Activated CD4-positive, CD25-positive, alpha-beta regulatory T cell treated with anti-CD3 and anti-CD28 coated beads, Interleukin-2, amount 50 U/mL, for 16 hours (primary cell): ENCODE data around the gene NUP98.
"Not testable (repeated sequence)": the region's sequence is repeated elsewhere in the genome, so short reads cannot be mapped to it uniquely, and the experiment has no call there.

ENCODE experiments used
- DNase-seq: peaks from one replicate; pipeline ENCODE4 v3.0.0-alpha.2; 2020; ENCODE audit warnings: low read depth, low spot score

The NUP98 gene

DNA sequence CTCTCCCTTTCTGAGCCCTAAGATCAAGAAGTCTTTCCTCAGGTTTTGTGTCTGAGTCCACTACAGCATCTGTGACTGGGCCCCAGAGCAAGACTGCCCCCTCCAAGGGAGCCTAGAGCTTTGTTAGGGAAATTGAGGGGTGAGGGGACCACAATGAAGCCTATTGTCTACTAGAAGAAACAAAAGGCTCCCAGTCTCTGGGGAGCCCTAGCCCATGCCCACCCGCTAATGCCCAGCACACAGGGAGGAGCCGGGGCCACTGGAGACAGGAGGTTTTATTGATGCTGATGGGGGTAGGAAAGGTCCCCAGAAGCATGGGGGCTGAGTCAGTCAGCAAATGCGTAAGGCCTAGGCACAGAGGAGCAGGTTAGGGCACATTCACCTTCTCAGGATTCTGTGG is 29.4 kb upstream of the NUP98 start:
- DNase-seq, result no peak

DNA sequence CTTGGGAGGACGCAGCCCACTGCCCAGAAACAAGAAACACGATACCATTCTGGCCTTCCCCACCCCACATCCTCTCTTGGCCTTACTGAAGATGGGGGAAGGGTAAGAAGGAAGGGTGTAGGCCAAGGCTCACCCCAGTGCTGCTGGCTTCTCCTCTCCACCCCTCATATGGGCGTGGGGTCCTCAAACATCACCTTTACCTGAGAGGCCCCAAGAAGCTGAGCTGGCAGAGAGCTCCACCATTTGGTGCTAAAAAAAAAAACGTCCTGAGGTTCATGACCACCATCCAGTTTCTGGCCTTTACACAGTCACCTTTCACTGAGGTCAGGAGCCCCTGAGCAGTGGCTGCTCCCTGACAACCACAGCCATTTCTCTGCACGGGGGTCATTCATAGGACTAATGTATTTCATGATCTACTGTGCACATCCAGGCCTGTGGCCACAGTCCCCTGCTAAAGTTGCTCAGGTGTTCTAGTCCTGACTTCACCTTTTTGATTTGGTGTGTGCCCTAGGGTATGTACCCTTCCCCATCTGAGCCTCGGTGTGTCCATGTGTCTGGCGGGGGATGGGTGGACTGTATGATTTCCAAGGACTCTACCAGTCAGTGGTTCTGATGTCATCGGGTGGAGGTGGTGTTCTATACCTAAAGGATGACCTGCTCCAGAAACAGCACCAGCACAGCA is 28.3 kb upstream of the NUP98 start:
- DNase-seq, result no peak

DNA sequence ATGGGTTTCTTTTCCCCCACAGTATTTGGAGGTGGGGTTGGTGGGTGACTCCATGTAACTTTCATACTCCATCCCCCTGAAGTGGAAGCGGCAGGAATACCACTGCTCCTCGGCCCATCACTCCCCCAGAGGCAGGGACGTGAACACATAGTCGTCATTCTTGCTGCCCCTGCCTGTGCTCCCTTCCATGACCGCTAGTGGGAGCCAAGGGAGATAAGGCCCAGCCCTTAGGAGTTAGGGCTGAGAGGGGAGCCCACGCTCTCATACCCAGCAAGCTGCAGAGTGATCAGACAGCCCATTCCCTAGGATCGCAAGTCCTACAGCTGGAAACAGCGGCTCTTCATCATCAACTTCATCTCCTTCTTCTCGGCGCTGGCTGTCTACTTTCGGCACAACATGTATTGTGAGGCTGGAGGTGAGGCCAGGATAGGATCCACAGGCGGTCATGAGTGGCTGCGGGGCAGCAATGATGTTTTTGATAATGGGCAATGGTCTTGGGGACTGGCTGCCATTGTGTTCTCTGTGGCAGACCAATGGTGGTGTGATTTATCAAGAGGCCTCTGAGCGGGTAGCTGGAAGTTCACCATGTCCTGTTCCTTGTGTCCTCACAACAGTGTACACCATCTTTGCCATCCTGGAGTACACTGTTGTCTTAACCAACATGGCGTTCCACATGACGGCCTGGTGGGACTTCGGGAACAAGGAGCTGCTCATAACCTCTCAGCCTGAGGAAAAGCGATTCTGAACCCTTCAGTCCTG is 27.5 kb upstream of the NUP98 start:
- DNase-seq, result peak; percentile 65

DNA sequence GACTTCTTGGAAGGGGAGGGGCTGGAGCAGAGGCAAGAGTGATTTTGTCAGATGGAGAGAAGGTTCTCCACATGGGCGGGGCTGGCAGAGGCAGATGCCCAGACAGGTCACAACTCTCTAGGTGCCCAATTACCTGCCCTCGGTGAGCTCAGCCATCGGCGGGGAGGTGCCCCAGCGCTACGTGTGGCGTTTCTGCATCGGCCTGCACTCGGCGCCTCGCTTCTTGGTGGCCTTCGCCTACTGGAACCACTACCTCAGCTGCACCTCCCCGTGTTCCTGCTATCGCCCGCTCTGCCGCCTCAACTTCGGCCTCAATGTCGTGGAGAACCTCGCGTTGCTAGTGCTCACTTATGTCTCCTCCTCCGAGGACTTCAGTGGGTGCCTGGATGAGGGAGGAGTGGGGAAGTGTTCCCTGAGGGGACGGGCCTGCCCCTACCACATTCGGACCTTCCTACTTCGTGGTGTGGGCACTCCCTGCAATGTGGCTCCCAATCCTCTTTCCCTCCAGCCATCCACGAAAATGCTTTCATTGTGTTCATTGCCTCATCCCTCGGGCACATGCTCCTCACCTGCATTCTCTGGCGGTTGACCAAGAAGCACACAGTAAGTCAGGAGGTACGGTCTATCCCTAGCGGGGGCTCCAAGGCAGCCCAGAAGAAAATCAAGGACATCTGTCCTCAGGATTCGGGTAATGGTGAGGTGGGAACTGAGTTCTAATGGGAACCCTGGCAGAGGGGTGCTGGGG is 26.6 kb upstream of the NUP98 start:
- no peak for DNase-seq

DNA sequence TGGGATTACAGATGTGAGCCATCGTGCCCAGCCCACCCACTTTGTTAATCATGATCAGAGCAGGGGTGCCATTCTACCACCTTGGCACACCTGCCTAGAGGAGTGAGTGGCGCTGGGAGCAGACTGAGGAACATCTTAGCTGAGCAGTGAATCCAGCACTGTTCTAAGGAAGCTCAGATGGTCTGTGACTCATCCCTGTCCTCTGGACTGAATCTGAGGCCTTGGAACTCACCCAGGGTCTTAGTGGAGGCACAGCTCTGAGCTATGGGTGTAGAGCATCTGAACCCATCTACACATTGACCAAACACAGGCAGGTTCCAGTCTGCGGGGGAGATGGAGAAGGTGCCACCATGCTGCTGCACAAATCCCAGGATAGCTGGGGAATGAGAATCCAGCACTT is 25.9 kb upstream of the NUP98 start:
- no peak for DNase-seq

DNA sequence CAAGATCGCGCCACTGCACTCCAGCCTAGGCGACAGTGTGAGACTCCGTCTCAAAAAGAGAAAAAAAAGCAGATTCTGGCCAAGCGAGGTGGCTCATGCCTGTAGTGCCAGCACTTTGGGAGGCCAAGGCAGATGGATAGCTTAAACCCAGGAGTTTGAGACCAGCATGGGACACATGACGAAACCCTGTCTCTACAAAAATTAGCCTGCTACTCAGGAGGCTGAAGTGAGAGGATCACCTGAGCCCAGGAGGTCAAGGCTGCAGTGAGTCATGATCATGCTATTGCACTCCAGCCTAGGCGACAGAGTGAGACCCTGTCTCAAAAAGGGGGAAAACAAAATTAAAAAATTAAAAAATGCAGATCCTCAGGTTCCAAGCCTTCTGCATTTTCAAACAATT is 25.0 kb upstream of the NUP98 start:
- no peak for DNase-seq

DNA sequence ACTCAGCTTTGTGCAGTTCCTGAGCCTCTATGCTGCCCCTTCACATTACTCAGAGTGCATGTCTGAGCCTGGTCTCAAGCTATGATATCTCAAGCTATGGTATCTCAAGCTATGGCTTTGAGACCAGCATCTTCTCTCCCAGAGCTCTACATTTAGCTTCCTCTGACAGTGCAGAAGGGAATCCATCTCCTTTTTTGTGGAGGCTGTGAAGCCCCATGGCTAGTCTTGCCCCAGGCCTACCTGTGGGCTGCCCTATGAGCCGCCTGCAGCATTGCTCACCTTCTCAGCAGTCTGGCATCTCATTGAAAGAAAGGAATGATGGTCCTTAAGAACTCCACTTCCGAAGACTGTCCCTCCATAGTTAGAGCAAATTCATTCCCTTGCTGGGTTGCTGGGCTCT is 23.6 kb upstream of the NUP98 start:
- DNase-seq, result no peak

DNA sequence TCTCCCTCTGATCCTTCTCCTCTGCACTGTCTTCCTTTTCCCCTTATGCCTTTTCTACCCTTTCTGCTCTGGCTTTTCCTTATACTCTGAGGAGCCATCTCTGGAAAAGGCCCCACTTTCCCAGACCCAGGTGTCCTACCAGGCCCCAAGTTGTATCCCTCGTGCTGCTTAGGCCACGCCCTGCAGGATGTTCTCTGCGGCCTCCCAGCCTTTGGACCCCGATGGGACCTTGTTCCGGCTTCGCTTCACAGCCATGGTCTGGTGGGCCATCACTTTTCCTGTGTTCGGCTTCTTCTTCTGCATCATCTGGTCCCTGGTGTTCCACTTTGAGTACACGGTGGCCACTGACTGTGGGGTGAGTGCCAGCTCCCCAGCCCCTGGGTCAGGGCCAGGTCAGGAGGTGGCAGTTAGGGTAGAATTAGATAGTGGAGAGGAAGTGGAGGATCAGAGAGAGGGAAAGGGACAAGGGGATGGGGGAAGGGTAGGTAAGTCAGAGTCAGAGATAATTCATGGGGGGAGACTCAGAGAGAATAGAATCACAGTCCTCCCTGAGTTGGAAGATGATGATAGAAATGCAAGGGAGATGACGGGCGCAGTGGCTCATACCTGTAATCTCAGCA is 19.9 kb upstream of the NUP98 start:
- DNase-seq, result no peak

DNA sequence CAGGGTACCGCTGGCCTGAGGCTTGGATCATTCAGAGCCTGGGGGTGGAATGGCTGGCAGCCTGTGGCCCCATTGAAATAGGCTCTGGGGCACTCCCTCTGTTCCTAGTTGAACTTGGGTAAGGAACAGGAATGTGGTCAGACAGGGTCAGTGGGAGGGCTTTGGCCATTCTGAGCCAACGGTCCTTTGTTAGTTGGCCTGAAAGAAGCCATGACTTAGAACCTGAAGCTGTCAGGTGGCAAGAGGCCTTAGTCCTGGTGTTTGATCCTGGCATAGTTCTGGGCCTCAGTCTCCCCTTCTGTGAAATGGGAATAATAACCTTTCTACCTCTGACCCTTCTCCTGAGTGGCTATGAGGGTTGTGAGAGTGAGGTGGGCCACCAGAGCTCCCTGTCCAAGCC is 19.3 kb upstream of the NUP98 start:
- no peak for DNase-seq

DNA sequence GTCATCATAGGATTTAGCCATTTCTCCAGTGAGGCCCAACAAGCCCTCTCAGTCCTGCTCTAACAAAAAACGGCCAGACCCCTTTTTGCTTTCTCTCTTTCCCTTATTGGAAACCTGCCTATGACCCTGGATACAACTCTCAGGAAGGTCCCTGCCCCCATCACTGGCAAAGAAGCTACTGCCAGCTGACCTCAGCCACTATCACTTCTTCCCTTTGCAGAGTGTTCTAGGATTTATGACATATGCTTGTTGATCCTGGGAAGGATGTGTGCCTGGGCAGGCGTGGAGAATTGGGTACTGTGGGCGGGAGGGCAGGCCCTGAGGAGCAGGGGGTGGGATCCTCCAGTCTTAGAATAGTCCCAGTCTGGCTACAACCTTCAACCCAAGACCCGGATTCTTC is 18.5 kb upstream of the NUP98 start:
- DNase-seq, result no peak

DNA sequence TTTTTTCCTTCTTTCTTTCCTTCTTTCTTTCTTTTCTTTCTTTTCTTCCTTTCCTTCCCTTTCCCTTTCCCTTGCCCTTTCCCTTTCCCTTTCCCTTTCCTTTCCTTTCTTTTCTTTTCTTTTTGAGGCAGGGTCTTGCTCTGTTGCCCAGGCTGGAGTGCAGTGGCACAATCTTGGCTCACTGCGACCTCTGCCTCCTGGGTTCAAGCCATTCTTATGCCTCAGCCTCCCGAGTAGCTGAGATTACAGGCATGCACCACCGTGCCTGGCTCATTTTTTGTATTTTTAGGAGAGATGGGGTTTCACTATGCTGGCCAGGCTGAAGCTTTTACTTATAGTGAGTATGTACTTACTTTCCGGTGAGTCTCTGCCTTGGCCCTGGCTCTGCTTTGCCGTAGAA is 17.5 kb upstream of the NUP98 start:
- DNase-seq, result not testable (repeated sequence)

DNA sequence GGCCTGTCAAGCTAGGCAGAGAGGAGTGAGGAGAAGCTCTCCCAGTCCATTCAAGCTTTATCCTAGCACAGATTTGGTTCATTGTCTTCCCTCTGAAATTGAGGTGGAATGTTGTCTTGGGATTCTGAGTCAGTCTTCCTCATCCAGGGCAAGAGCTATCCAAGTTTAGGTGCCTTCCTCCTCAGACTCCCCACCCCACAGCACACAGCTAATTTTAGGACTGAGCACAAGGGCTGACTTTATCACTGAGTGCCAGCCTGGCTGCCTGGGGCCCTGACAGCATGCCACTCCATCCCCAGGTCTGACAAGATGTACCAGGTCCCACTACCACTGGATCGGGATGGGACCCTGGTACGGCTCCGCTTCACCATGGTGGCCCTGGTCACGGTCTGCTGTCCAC is 13.6 kb upstream of the NUP98 start:
- no peak for DNase-seq

DNA sequence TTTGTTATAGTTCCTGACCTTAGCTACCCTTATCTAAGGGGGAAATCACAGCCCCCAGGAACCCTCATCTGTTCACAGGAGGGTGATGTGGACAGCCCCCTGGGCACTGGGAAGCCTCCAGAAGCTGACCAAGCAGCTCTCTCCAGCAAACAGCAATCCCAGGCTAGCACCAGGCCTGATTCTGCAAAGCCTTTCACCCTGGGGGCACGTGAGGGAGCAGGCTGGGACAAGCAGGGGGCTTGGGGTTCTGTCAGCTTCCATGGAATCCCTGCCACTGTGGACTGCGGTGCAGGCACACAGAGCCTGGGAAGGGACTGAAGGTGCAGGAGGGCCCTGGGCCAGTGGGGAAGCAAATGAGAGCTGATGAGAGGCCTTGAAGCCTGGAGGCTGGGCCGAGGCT is 13.1 kb upstream of the NUP98 start:
- DNase-seq, result no peak

DNA sequence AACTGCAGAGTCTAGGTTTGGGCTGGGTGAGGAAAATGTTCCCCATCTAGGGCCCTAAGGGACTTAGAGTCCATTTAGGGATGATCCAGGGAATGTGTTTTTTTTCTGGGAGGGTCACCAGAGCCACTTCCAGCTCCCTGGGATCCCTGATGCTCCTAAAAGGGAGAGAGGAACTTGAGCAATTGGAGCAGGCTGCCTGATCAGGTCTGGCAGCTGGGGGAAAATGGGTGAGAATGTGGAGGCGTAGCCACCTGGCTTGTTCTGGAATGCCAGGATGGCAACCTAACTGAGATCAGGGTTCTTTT is 12.2 kb upstream of the NUP98 start:
- no peak for DNase-seq

DNA sequence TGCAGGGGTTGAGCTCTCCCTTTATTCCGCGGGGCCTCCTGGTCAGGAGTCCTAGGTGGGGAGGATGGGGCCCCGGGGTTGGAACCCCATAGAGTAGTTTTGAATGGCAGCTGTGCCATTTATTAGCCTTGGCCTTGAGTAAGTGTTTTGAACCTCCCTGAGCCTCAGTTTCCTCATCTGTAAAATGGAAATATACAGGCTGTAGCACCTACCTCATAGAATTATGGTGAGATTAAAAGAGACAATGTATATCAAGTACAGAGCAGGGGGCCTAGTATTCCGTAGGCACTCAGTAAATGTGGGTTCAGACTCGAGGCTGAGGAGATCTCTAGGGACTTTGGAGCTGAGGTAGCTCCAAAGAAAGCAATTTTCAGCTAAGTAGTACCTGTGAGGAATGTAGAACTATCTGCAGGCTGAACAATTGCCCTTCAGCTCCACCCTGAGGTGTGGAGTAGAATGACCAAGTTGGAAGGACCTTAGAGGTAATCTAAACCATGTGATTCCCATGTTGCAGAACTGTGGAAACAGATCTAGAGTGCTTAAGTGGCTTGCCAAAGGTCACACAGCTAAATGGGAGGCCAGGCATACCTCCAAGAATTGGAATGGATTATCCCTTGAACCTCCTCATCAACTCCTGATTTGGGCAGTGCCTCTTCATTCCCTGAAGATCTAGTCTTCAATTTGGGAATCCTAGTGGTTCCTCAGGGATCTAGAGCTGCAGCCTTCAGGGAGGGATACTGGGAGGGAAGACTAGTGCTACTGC is 11.7 kb upstream of the NUP98 start:
- DNase-seq, result no peak

DNA sequence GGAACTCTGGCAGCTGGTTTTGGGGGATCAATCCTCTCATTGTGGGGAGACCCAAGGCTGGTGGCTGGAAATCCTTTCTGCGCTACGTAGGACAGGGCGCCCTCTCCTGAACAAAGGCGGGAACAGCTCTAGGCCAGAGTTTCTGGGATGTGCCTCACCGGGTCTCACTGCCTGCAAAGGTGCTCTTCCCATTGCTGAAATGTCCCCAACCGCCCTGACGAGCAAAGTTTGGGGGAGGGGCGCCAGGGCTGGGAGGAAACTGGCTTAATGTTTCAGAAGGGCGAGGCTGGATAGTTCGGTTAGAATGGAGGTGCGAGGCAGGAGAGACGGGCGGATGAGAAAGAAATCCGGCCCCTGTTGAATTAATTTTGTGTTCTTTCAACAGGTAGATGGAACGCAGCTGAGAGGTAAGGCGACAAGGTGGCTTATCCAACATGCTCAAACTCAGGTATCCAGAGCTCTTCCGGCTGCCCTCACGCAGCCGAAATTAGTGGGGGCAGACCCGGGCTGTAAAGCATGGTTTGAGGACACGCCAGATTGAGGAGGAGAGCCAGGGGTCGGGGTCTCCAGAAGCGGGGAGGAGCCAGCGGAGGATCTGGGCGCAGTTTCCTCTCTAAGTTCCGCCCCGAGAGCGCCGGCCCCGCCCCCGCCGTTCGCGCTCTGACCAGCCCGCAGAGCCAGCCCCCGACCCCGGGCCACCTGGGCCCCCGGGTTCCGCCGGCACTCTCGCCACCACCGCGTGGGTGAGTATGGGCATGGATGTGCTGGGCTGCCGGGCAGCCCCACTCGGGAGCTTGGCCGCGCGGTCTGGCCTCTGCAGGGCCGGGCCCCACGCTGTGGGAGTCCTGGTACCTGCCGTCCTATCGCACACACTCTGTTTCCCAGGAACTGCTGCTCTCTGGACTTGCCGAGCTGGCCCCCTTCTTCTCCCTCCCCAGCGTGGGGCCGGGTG is 10.8 kb upstream of the NUP98 start, which contains the start of gene PGAP2:
TSS of gene PGAP2 (plus strand) at position 652 of the 952 bp plus-strand sequence. CDS start 2,700 bp downstream, outside the sequence.
- DNase-seq, result no peak

DNA sequence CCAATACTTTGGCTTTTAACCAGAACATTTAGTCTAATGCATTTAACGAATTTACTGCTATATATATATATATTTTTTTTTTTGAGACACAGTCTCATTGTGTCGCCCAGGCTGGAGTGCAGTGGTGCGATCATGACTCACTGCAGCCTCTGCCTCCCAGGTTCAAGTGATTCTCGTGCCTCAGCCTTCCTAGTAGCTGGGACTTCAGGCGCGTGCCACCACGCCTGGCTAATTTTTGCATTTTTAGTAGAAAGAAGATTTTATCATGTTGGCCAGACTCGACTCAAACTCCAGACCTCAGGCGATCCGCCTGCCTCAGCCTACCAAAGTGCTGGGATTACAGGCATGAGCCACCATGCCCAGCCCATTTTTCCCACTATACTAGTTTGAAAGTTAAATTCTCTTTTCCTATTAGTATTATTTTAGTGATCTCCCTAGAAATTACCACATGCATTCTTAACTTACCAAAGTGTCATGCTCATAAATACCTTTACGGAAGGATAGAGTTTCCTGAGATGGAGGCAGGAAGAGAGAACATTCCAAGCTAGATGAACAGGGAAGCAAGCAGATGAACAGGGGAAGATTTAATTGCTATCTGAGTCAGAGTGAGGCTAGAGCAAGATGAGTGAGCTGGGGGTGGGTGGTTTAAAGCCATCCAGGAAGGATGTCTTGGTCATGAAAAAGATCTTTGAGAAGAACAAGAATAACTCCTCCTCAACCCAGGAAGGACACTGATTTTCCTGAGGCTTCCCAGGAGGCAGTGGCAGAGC is 6.6 kb upstream of the NUP98 start:
- DNase-seq, result no peak

DNA sequence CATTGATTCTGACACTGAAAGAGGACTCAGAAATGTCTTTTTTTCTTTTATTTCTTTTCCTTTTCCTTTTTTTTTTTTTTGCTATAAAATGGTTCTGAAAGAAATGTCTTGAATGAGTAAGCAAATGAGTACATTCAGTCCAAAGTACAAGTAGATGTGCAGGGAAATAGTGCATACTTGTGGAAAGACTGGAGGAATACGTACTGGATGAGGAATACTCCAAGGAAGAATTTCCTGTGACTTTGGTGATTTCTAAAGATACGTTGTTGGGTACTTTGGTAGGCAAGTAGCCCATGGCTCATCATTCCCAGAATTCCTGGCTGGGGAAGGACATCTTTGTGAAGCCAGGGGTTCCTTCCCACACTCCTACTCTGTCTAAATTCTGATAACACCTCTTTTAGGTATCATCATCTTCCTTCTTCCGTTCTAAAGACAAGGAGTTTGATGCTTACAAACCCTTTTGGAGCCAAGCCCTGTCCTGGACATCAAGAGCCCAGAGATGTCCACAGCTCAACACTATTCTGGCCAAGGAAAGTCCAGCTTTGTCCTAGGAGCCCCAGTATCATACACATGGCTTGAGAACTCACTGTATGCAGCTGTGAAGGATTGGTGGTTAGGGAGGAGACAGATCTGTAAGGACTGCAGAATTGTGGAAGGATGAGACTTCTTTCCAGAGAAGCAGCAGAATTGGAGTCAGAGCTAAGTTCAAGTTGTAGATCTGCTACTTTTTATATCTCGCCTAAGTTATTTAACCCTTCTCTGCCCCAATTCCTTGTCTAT is 4.8 kb upstream of the NUP98 start:
- DNase-seq, result no peak

DNA sequence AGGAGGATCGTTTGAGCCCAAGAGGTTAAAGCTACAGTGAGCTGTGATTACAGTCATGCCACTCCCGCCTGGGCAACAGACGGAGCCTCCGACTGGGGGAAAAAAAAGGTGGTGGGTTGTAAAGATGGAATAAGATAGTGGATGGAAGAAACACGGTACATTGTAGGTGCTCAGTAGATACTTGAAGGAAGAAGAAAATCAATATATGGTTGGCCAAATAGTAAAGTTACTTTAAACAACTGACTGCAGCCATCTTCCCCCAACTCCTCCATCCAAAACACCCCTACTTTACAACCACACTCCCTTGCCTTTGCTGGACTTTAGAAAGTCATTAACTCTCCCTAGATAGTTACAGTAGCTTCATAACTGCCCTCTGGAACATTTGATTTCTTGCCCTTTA is 2.5 kb upstream of the NUP98 start:
- DNase-seq, result no peak
